Sigmoid colon (tissue), 7 donors: ENCODE results near the gene GRAP2. TPM values are rescaled to one million over a fixed set of nuclear protein-coding genes. Genes with fewer than 3 reads are reported as not detected.

Source experiments
- DNase-seq: peaks from one replicate; pipeline ENCODE4 v3.0.0-alpha.2; 2019
- H3K27ac ChIP-seq, 4 donors: fragments of 200-600 bp; sonication (generic); one replicate each; pipeline ENCODE4 v1.5.1; 2016 to 2019; ENCODE audit warnings: mild to moderate bottlenecking in 1 of 4
- H3K27me3 ChIP-seq, 3 donors: fragments of 200-600 bp; sonication (generic); one replicate each; pipeline ENCODE4 v1.5.1; 2019; ENCODE audit warnings: mild to moderate bottlenecking in 1 of 3
- H3K36me3 ChIP-seq, 4 donors: fragments of 200-600 bp; sonication (generic); one replicate each; pipeline ENCODE4 v1.5.1; 2016 to 2019
- H3K4me1 ChIP-seq, 4 donors: fragments of 200-600 bp; sonication (generic); one replicate each; pipeline ENCODE4 v1.5.1; 2017 to 2019
- H3K4me3 ChIP-seq, 4 donors: fragments of 200-600 bp; sonication (generic); one replicate each; pipeline ENCODE4 v1.5.1; 2017 to 2019; ENCODE audit warnings: mild to moderate bottlenecking in 2 of 4, moderate library complexity in 1 of 4
- H3K9me3 ChIP-seq, 4 donors: fragments of 200-600 bp in 3 of 4; sonication (generic) in 3 of 4; one replicate each; pipeline versions ENCODE4 v1.5.1 to v1.6.1; 2013 to 2019
- CTCF ChIP-seq, 4 experiments: fragments of 450-650 bp in 3 of 4; fragments of 200-600 bp in 1 of 4; IDR thresholded peaks; one replicate each; pipeline ENCODE4 v1.5.1; 2016 to 2019; ENCODE audit warnings: antibody characterized with exemption in 4 of 4, mild to moderate bottlenecking in 3 of 4, moderate library complexity in 2 of 4
- EP300 ChIP-seq, 4 donors: sonication (generic); formaldehyde crosslinking; IDR thresholded peaks; one replicate each; pipeline ENCODE4 v1.6.1; 2017; ENCODE audit warnings: antibody characterized with exemption in 4 of 4
- POLR2A ChIP-seq, 2 donors: fragments of 450-650 bp; IDR thresholded peaks; one replicate each; pipeline ENCODE4 v1.6.1; 2016; ENCODE audit warnings: antibody characterized with exemption in 2 of 2, mild to moderate bottlenecking in 2 of 2, moderate library complexity in 2 of 2
- POLR2AphosphoS5 ChIP-seq, 4 donors: sonication (generic); formaldehyde crosslinking; IDR thresholded peaks; one replicate each; pipeline ENCODE4 v1.6.1; 2017; ENCODE audit warnings: antibody characterized with exemption in 4 of 4
- WGBS, 2 donors: extraction: QIAGEN DNeasy Blood & Tissue Kit; methylation state at CpG; one replicate each; pipeline ENCODE4 v1.1.7; 2013; 5-methylcytosine and 5-hydroxymethylcytosine counted together
- intact Hi-C: fragments of 100-400 bp; cut with DNase I; formaldehyde crosslinking; loops from one replicate; pipeline ENCODE4 v1.15.1; 2023
- polyA plus RNA-seq, 3 donors: library from polyadenylated mRNA; stranded (reverse); fragments of 200-250 nt; gene quantifications; one replicate each; pipeline ENCODE4 v1.2.3, GENCODE V29; 2013
- total RNA-seq, 4 donors: library from RNA; depleted of rRNA; stranded (reverse); fragments of >200 nt; gene quantifications; one replicate each; pipeline ENCODE4 v1.1.0, GENCODE V29; 2016
- donor health status: healthy with polysubstance abuse.
- donor health status: Bipolar disorder and iron deficiency.
- donor health status: healthy.

GRAP2 gene
- total and polyA plus RNA-seq, 7 donors = 0.46 to 9.7 (median 1.4) TPM

DNA sequence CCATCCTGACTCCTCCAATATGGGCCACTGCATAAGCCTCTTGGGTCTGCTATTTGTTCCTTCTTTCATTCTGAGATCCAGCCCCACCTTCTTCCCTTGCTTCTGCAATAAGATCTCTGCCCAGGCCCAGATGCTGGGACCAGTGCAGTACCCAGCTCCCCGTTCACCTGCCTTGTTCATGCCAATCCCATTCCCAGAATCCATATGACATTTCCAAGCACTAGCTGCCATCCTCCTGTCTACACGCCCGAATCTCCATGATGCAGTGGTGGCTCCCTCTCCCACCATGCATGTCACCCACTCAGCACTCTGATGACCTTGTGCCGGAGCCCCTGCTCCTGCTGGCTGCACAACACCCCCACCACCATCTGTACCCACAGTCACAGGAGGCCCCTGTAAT is 82.5 kb downstream of the GRAP2 start:
- H3K36me3 ChIP-seq = no peaks in the 10 kb centered on the region
- 92 to 95% methylated on average over 4 of the region's 4 CpGs for WGBS, 2 donors
- DNase-seq = no peak
- intact Hi-C loops = no loop called here
- peaks cover 0 to 12% (median 0%) of the 10 kb centered on the region in 3 donors for H3K27me3 ChIP-seq
- no peak overlapping the region for H3K27ac ChIP-seq
- H3K4me3 ChIP-seq = no peak overlapping the region
- no peaks in the 10 kb centered on the region for H3K4me1 ChIP-seq
- no peaks in the 10 kb centered on the region for H3K9me3 ChIP-seq
- no peak for TF ChIP-seq EP300 (IDR thresholded peaks at IDR 0.05)
- no peak for TF ChIP-seq POLR2A (IDR thresholded peaks at IDR 0.05)

- DNase-seq = no peak
- TF ChIP-seq POLR2A (IDR thresholded peaks at IDR 0.05) (no peak), POLR2AphosphoS5 (IDR thresholded peaks at IDR 0.05) (no peak), EP300 (IDR thresholded peaks at IDR 0.05) (no peak), CTCF (IDR thresholded peaks at IDR 0.05) (no peak)
- Histone ChIP-seq H3K27me3 (peaks cover 0 to 11% (median 0%) of the 10 kb centered on the region in 3 donors), H3K27ac (no peak overlapping the region), H3K4me1 (no peaks in the 10 kb centered on the region), H3K36me3 (no peaks in the 10 kb centered on the region), H3K9me3 (no peaks in the 10 kb centered on the region), H3K4me3 (no peak overlapping the region)
- WGBS, 2 donors = 79 to 81% methylated on average over 2 of the region's 2 CpGs
- intact Hi-C loops = no loop called here
These were observed 83.1 kb downstream of the GRAP2 start for GRCh38 chr22:39984006-39984405.

- no peak for TF ChIP-seq EP300 (IDR thresholded peaks at IDR 0.05)
- no peak for TF ChIP-seq POLR2A (IDR thresholded peaks at IDR 0.05)
- TF ChIP-seq CTCF (IDR thresholded peaks at IDR 0.05) = no peak
- TF ChIP-seq POLR2AphosphoS5 (IDR thresholded peaks at IDR 0.05) = no peak
- Histone ChIP-seq H3K4me3 (no peak overlapping the region), H3K27ac (no peak overlapping the region), H3K4me1 (no peaks in the 10 kb centered on the region), H3K36me3 (no peaks in the 10 kb centered on the region), H3K9me3 (no peaks in the 10 kb centered on the region), H3K27me3 (peaks cover 0 to 11% (median 0%) of the 10 kb centered on the region in 3 donors)
- DNase-seq = no peak
- WGBS, 2 donors = 34 to 69% methylated on average over 2 of the region's 2 CpGs
- intact Hi-C loops = no loop called here
These were observed 83.9 kb downstream of the GRAP2 start for GRCh38 chr22:39984746-39985145.

DNA sequence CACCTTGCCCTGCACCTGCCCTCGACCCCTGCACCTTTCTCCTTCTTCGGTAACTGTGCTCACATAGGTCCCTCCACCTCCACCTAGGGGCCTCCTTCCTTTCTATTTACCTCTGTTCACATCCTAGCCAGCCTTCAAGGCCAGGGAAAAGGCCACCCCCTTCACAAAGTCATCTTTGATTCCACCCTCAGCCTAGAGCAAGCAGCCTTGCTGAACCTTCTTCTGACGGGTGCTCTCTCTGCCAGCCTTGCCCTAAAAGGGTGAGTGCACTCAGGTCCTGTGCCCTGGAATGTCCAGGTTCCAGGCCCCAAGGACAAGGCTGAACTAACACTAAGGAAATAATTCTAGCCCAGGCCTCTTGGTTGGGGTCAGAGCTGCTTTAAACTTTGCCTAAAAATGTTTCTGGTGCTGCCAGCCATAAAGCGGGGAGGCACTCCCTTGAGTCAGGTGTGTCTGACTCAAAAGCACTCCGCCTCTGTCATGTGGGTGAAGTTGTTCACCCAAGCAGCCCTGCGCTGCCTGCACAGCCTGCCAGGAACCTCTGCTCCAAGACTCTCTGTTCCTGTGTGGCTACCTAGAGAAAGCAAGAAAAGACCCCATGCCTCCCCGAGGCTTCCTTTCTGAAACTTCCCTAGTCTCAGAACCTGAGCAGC is 84.6 kb downstream of the GRAP2 start:
- DNase-seq = no peak

More for the DNA sequence above, 84.6 kb downstream of the GRAP2 start:
- WGBS, 2 donors = 24 to 63% methylated on average over 7 of the region's 7 CpGs
- Histone ChIP-seq H3K9me3 (no peaks in the 10 kb centered on the region), H3K4me3 (no peak overlapping the region), H3K4me1 (no peaks in the 10 kb centered on the region), H3K27me3 (peaks cover 0 to 11% (median 0%) of the 10 kb centered on the region in 3 donors), H3K36me3 (no peaks in the 10 kb centered on the region), H3K27ac (no peak overlapping the region)
- no peak for TF ChIP-seq EP300 (IDR thresholded peaks at IDR 0.05)
- no peak for TF ChIP-seq CTCF (IDR thresholded peaks at IDR 0.05)
- no peak for TF ChIP-seq POLR2A (IDR thresholded peaks at IDR 0.05)
- no peak for TF ChIP-seq POLR2AphosphoS5 (IDR thresholded peaks at IDR 0.05)
- intact Hi-C loops = no loop called here
